GM12873 (cell line): ENCODE data around the gene TMEM267.

Source experiments
- TF ChIP-seq, protein P1 (sequence below): IDR thresholded peaks from 2 replicates; pipeline ENCODE4 v1.5.1; 2012; ENCODE audit warnings: low read depth, mild to moderate bottlenecking, moderate library complexity, low read length, control low read depth; ENCODE audit not compliant: insufficient read depth; ENCODE audit errors: missing control alignments

The TMEM267 gene

GRCh38 chr5:43482490-43483297 lies 971 bp downstream of the TMEM267 start:
- TF ChIP-seq, protein P1, sequence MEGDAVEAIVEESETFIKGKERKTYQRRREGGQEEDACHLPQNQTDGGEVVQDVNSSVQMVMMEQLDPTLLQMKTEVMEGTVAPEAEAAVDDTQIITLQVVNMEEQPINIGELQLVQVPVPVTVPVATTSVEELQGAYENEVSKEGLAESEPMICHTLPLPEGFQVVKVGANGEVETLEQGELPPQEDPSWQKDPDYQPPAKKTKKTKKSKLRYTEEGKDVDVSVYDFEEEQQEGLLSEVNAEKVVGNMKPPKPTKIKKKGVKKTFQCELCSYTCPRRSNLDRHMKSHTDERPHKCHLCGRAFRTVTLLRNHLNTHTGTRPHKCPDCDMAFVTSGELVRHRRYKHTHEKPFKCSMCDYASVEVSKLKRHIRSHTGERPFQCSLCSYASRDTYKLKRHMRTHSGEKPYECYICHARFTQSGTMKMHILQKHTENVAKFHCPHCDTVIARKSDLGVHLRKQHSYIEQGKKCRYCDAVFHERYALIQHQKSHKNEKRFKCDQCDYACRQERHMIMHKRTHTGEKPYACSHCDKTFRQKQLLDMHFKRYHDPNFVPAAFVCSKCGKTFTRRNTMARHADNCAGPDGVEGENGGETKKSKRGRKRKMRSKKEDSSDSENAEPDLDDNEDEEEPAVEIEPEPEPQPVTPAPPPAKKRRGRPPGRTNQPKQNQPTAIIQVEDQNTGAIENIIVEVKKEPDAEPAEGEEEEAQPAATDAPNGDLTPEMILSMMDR, result no peak

- TF ChIP-seq, protein P1, result no peak
Observed at GRCh38 chr5:43469671-43470391, 13.8 kb downstream of the TMEM267 start.

GRCh38 chr5:43467100-43467499 lies 16.6 kb downstream of the TMEM267 start:
- TF ChIP-seq, protein P1, result no peak

DNA sequence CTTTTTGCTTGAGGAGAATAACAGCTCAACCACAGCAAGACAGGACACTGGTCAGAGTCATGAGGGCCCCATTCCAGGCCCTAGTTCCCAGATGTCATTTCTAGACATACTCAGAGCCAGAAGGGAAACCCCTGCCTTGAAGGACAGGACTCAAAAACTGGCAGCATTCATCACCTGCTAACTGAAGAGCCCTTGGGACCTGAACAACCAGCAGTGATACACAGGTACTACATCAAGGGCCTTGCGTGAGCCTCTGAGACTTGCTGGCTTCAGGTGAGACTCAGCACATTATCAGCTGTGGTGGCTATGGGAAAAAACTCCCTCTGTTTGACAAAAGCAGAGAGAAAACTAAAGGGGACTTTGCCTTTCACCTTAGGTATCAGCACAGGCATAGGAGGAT lies 22.6 kb downstream of the TMEM267 start:
- TF ChIP-seq, protein P1, result no peak

DNA sequence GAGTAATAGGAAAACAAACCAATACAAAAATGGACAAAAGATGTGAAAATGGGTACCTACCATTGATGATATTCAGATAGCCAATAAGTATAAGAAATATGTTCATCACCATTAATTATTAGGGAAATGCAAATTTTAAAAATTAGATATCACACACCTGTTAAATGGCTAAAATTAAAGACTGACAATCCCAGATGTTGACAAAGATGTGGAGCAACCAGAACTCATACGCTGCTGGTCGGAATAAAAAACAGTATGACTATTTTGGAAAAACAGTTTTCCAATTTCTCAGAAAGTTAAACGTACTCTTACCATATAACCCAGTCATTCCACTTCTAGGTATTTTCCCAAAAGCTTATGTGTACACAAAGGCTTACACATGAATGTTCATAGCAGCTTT lies 27.1 kb downstream of the TMEM267 start:
- TF ChIP-seq, protein P1, result no peak

DNA sequence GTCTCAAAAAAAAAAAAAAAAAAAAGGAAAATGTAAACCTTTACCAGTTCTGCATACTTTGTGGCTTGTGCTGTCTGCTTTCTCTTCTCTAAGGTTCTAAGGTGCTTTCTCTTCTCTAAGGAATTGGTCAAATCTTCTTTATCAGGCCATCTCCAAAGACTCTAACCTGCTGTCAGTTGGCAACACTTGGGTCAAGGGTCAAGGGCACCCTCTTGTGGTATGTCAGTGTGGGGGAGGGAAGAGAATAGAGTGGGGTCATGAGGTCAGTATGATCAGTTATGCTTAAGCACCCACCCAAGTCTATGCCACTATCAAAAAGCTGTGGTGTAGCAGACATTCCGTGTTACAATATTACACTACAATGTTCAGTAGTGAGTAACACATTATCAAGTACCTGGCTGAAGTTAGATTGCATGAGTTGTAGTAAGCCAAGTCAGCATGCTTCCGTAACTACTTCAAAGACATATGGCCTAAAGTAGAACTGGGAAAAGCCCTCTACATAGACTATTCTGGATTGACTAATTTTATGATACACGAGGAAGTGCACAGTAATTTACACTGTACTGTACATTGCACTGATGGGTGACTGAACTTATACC lies 46.5 kb downstream of the TMEM267 start:
- TF ChIP-seq, protein P1, result no peak

- TF ChIP-seq, protein P1, result no peak
Observed at GRCh38 chr5:43433382-43433781, 50.3 kb downstream of the TMEM267 start.
